Peyer's patch (tissue), 4 donors: ENCODE measurements around the gene TRAPPC12.

Experiments
- POLR2A ChIP-seq, 2 donors: fragments of 450-650 bp; IDR thresholded peaks; one replicate each; pipeline ENCODE4 v1.5.1; 2017; ENCODE audit warnings: antibody characterized with exemption in 2 of 2, mild to moderate bottlenecking in 2 of 2, moderate library complexity in 2 of 2
- TF ChIP-seq, protein P1 (sequence below), 6 experiments: fragments of 450-650 bp in 4 of 6; fragments of 200-600 bp in 2 of 6; sonication (generic) in 1 of 6; IDR thresholded peaks; one replicate each; pipeline ENCODE4 v1.5.1; 2017 to 2019; ENCODE audit warnings: antibody characterized with exemption in 6 of 6, mild to moderate bottlenecking in 3 of 6, moderate library complexity in 1 of 6

DNA sequence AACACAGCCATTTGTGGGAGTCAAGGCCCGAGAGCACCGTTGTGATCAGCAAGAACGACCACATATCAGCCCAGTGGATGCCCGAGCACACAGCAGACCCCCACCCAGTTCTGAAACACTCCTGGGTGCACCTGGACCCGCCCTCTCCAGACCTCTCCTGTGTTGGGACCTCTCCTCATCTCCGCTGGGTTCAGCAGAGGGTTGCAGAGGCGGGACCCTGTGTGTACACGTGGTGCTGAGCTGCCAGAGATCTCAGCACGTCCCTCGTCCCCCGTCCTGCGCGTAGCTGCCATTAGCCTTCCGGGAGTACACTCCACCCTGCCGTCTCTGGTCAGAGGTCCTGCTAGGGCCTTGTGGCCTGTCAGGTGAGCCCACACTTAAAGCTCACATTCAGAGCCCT lies 88.2 kb downstream of the TRAPPC12 start:
- TF ChIP-seq, protein P1, sequence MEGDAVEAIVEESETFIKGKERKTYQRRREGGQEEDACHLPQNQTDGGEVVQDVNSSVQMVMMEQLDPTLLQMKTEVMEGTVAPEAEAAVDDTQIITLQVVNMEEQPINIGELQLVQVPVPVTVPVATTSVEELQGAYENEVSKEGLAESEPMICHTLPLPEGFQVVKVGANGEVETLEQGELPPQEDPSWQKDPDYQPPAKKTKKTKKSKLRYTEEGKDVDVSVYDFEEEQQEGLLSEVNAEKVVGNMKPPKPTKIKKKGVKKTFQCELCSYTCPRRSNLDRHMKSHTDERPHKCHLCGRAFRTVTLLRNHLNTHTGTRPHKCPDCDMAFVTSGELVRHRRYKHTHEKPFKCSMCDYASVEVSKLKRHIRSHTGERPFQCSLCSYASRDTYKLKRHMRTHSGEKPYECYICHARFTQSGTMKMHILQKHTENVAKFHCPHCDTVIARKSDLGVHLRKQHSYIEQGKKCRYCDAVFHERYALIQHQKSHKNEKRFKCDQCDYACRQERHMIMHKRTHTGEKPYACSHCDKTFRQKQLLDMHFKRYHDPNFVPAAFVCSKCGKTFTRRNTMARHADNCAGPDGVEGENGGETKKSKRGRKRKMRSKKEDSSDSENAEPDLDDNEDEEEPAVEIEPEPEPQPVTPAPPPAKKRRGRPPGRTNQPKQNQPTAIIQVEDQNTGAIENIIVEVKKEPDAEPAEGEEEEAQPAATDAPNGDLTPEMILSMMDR (IDR thresholded peaks at IDR 0.05): no peak
- TF ChIP-seq POLR2A (IDR thresholded peaks at IDR 0.05): no peak
